HEK293 (cell line): ENCODE measurements around the gene RSPO4.

Source experiments
- ZNF114 ChIP-seq: fragments of 450-650 bp; formaldehyde crosslinking; IDR thresholded peaks from 2 replicates; pipeline ENCODE4 v1.5.0; 2017; ENCODE audit warnings: missing biosample characterization, missing genetic modification characterization
- ZNF121 ChIP-seq: fragments of 450-650 bp; formaldehyde crosslinking; IDR thresholded peaks from 2 replicates; pipeline ENCODE4 v1.5.1; 2016; ENCODE audit warnings: missing biosample characterization, missing genetic modification characterization
- ZNF169 ChIP-seq: fragments of 450-650 bp; formaldehyde crosslinking; IDR thresholded peaks from 2 replicates; pipeline ENCODE4 v1.5.1; 2016; ENCODE audit warnings: missing biosample characterization, missing genetic modification characterization
- ZNF324 ChIP-seq: fragments of 450-650 bp; formaldehyde crosslinking; IDR thresholded peaks from 2 replicates; pipeline ENCODE4 v1.5.1; 2016; ENCODE audit warnings: missing biosample characterization, missing genetic modification characterization
- ZNF350 ChIP-seq: fragments of 450-650 bp; formaldehyde crosslinking; IDR thresholded peaks from 2 replicates; pipeline ENCODE4 v1.5.0; 2017; ENCODE audit warnings: missing biosample characterization, mild to moderate bottlenecking, missing genetic modification characterization
- ZNF596 ChIP-seq: fragments of 450-650 bp; IDR thresholded peaks from 2 replicates; pipeline ENCODE4 v1.5.0; 2018; ENCODE audit warnings: missing biosample characterization, mild to moderate bottlenecking, missing genetic modification characterization, moderate library complexity
- ZNF670 ChIP-seq: fragments of 450-650 bp; formaldehyde crosslinking; IDR thresholded peaks from 2 replicates; pipeline ENCODE4 v1.5.1; 2016; ENCODE audit warnings: missing biosample characterization, missing genetic modification characterization, low read depth
- ZNF701 ChIP-seq: fragments of 450-650 bp; formaldehyde crosslinking; IDR thresholded peaks from 2 replicates; pipeline ENCODE4 v1.5.1; 2016; ENCODE audit warnings: missing biosample characterization, missing genetic modification characterization
- TF ChIP-seq, protein P1 (sequence below): fragments of 450-650 bp; formaldehyde crosslinking; IDR thresholded peaks from 2 replicates; pipeline ENCODE4 v1.5.1; 2016; ENCODE audit warnings: missing biosample characterization, missing genetic modification characterization

DNA sequence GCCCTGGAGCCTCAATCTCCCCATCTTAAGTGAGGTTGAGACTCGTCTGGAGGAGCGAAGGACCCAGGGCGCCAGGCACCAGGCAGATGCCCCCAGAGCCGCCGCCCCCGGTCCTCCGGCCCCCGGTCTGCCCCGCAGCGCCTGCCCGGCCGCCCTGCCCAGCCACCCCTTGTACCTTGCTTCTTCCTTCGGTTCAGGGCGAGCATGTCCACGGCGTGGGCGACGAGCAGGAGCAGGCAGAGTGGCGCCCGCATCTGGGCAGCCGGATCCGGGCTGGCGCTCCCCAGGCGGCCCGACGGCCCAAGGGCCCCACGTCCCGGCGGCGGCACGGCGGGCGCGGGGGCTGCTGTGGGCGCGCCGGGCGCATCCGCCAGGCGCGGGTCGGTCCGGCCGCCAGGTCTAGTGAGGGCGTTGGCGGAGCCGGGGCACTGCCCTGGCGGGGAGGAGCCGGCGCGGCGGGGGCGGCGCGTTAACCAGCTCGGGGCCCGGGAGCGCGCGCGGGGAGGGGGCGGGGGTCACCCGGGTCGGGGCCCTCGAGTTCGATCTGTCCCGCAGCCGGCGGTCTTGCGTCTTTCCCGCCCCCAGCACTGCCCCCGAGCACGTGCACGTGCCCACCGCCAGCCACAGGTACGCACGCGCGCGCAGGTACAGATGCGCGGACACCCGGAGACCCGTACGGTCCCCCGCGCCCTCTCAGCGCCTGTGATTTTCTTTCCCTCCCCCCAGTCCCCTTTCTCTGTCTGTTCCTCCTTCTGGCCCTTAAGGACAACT is at the start of gene RSPO4:
- TF ChIP-seq, protein P1, sequence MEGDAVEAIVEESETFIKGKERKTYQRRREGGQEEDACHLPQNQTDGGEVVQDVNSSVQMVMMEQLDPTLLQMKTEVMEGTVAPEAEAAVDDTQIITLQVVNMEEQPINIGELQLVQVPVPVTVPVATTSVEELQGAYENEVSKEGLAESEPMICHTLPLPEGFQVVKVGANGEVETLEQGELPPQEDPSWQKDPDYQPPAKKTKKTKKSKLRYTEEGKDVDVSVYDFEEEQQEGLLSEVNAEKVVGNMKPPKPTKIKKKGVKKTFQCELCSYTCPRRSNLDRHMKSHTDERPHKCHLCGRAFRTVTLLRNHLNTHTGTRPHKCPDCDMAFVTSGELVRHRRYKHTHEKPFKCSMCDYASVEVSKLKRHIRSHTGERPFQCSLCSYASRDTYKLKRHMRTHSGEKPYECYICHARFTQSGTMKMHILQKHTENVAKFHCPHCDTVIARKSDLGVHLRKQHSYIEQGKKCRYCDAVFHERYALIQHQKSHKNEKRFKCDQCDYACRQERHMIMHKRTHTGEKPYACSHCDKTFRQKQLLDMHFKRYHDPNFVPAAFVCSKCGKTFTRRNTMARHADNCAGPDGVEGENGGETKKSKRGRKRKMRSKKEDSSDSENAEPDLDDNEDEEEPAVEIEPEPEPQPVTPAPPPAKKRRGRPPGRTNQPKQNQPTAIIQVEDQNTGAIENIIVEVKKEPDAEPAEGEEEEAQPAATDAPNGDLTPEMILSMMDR (tag by site-specific recombination): no peak
- TF ChIP-seq ZNF596: no peak
- no peak for TF ChIP-seq ZNF670
- no peak for TF ChIP-seq ZNF169 (tag by site-specific recombination)
- no peak for TF ChIP-seq ZNF701
- TF ChIP-seq ZNF350 (tag by site-specific recombination): no peak
- TF ChIP-seq ZNF324: no peak
- TF ChIP-seq ZNF121: no peak
- no peak for TF ChIP-seq ZNF114
